Measurements from ENCODE around the gene EMC8.

EMC8 gene

GRCh38 chr16:85780281-85780680 lies 19.1 kb downstream of the EMC8 start:
- TF ChIP-seq, protein P1, sequence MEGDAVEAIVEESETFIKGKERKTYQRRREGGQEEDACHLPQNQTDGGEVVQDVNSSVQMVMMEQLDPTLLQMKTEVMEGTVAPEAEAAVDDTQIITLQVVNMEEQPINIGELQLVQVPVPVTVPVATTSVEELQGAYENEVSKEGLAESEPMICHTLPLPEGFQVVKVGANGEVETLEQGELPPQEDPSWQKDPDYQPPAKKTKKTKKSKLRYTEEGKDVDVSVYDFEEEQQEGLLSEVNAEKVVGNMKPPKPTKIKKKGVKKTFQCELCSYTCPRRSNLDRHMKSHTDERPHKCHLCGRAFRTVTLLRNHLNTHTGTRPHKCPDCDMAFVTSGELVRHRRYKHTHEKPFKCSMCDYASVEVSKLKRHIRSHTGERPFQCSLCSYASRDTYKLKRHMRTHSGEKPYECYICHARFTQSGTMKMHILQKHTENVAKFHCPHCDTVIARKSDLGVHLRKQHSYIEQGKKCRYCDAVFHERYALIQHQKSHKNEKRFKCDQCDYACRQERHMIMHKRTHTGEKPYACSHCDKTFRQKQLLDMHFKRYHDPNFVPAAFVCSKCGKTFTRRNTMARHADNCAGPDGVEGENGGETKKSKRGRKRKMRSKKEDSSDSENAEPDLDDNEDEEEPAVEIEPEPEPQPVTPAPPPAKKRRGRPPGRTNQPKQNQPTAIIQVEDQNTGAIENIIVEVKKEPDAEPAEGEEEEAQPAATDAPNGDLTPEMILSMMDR (conservative IDR thresholded peaks at IDR 0.05) = no peak

DNA sequence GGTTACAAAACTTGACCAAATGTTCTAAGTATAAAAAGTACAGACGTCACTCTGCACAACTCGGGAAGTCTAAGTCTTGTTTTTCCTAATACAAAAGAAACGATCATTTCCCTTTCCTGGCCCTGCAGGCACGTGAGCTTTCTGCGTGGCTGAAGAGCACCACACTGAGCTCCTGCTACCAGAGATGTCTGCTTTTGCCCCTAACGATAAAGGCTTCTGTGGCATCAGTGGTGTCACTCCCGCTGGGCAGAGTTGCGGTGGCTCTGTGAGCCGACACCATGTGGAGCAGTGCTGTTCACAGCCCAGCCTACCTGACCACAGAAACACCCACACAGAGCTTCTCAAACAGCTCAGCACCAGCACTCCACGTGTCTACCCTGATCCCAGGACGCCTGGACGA lies 20.5 kb downstream of the EMC8 start:
- TF ChIP-seq, protein P1 (conservative IDR thresholded peaks at IDR 0.05) = no peak
- no peak overlapping the region for H3K27ac ChIP-seq

More at GRCh38 chr16:85780281-85780680, 19.1 kb downstream of the EMC8 start:
- no peak overlapping the region for H3K27ac ChIP-seq

- TF ChIP-seq, protein P1 (conservative IDR thresholded peaks at IDR 0.05) = no peak
These were observed 21.6 kb downstream of the EMC8 start for GRCh38 chr16:85777583-85778310.

DNA sequence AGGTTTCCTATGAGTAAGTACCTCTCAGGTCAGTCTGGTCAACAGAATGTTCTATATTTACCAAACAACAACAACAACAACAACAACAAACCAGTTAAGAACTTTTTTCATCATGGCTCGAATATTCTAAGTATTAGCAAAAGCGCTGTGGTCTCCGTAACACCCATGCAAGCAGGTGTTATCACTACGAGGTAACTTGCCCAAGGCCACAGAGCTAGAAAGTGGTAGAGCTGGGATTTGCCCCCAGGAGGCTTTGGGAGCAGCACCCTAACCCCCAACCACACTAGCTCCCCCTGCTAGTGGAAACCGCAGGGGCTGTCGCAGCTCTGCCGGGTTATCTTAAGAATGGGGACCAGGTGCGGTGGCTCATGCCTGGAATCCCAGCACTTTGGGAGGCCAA lies 24.5 kb downstream of the EMC8 start:
- no peak overlapping the region for H3K27ac ChIP-seq
- TF ChIP-seq, protein P1 (conservative IDR thresholded peaks at IDR 0.05) = no peak

More at GRCh38 chr16:85777583-85778310, 21.6 kb downstream of the EMC8 start:
- peak overlapping the region; percentile 39 for H3K27ac ChIP-seq

DNA sequence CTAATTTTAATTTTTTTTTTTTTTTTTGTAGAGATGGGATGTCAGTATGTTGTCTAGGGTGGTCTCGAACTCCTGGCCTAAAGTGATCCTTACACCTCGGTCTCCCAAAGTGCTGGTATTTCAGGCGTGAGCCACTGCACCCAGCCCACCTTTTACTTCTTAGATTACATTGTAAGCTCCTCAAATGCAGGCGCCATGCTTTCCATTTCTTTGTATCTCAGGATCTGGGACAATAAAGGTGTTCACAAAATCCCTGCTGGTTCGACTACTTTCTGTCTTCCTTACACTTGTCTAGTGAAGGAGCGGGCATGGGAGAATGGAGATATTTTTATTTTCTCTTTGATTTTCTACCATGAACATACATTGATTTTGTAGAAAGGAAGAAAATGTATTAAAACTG lies 25.2 kb downstream of the EMC8 start:
- TF ChIP-seq, protein P1 (conservative IDR thresholded peaks at IDR 0.05) = no peak

DNA sequence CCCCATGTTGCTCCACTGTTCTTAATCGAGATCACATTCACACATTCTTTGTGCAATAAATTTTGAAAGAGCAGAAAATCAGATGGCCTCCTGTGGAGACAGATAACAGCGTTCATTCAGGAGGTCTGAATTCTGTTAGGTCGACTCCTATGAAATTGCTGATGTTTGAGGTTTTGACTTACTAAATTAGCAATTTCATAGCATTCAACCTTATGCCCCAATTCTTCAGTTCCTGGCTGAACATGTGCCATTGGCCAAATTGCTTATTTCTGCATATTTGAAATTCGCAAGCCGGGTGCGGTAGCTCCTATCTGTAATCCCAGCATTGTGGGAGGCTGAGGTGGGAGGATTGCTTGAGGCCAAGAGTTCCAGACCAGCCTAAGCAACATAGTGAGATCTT lies 26.3 kb downstream of the EMC8 start:
- TF ChIP-seq, protein P1 (conservative IDR thresholded peaks at IDR 0.05) = no peak
- H3K27ac ChIP-seq = no peak overlapping the region

More for the DNA sequence above, 25.2 kb downstream of the EMC8 start:
- no peak overlapping the region for H3K27ac ChIP-seq

GRCh38 chr16:85770741-85771140 lies 28.6 kb downstream of the EMC8 start:
- TF ChIP-seq, protein P1 (conservative IDR thresholded peaks at IDR 0.05) = no peak
- H3K27ac ChIP-seq = no peak overlapping the region
